Activated T-cell treated with anti-CD3 and anti-CD28 coated beads, Interleukin-2, amount 50 U/mL, for 24 hours (primary cell): ENCODE measurements around the gene FIBCD1.
"Not testable (repeated sequence)": the region's sequence is repeated elsewhere in the genome, so short reads cannot be mapped to it uniquely, and the experiment has no call there.

Experiments
- DNase-seq: peaks from one replicate; pipeline ENCODE4 v3.0.0-alpha.2; 2020
- H3K27ac Mint-ChIP-seq: 2 replicates; pipeline ENCODE4 v1.8.0; 2020; ENCODE audit warnings: mild to moderate bottlenecking, mixed read lengths
- H3K27me3 Mint-ChIP-seq: 2 replicates; pipeline ENCODE4 v1.8.0; 2020; ENCODE audit warnings: mixed read lengths
- H3K36me3 Mint-ChIP-seq: 2 replicates; pipeline ENCODE4 v1.8.0; 2020; ENCODE audit warnings: low read depth, mixed read lengths
- H3K4me1 Mint-ChIP-seq: 2 replicates; pipeline ENCODE4 v1.8.0; 2020; ENCODE audit warnings: low read depth, mixed read lengths
- H3K4me3 Mint-ChIP-seq: 2 replicates; pipeline ENCODE4 v1.8.0; 2020; ENCODE audit warnings: mild to moderate bottlenecking, moderate library complexity, mixed read lengths
- H3K9me3 Mint-ChIP-seq: 2 replicates; pipeline ENCODE4 v1.8.0; 2020; ENCODE audit warnings: mixed read lengths

The FIBCD1 gene

GRCh38 chr9:130919559-130920145, 19.4 kb downstream of the FIBCD1 start:
- peaks cover 8% of the 10 kb centered on the region for H3K27me3 Mint-ChIP-seq
- H3K4me3 Mint-ChIP-seq = no peak overlapping the region
- no peak overlapping the region for H3K27ac Mint-ChIP-seq
- no peaks in the 10 kb centered on the region for H3K4me1 Mint-ChIP-seq
- H3K9me3 Mint-ChIP-seq = no peaks in the 10 kb centered on the region
- no peaks in the 10 kb centered on the region for H3K36me3 Mint-ChIP-seq
- no peak for DNase-seq

- no peaks in the 10 kb centered on the region for H3K4me1 Mint-ChIP-seq
- H3K27me3 Mint-ChIP-seq = peaks cover 8% of the 10 kb centered on the region
- H3K36me3 Mint-ChIP-seq = no peaks in the 10 kb centered on the region
- DNase-seq = no peak
- no peak overlapping the region for H3K27ac Mint-ChIP-seq
- no peak overlapping the region for H3K4me3 Mint-ChIP-seq
- no peaks in the 10 kb centered on the region for H3K9me3 Mint-ChIP-seq
Measured at GRCh38 chr9:130918826-130919558, 20.1 kb downstream of the FIBCD1 start.

DNA sequence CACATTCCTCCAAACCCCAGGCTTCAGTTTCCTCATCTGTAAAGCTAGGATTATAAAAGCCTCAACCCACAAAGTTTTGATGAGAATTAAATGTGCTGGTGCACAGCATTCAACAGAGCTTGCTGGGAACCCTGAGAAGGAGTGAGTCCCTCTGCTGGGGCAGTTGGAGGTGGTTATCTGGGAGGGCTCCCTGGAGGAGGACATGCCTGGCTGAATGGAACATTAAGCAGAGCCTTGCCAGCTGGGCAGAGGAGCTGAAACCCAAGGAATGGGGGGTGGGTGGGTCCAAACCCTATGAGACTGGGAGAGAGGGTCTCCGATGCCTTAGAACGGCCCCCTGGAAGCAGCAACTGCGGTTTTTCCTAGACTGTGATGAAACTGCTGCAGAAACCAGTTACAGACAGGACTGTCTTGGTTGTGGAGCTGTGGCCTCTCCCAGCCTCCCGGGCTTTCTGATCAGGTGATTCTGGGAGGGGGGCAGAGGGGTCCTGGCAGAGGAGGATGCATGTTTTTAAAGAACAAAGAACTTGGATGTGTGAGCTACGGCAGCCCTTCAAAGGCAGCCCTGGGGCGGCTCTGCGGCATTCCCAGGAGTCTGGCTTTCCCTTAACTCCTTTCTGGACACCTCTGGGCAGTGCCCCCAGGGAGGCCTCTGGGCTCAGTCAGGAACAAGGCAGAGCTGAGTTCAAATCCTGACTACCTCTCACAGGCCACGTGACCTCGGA, 20.8 kb downstream of the FIBCD1 start:
- Mint-ChIP-seq H3K9me3 (no peaks in the 10 kb centered on the region), H3K27me3 (peaks cover 8% of the 10 kb centered on the region), H3K27ac (no peak overlapping the region), H3K4me3 (no peak overlapping the region), H3K4me1 (no peaks in the 10 kb centered on the region), H3K36me3 (no peaks in the 10 kb centered on the region)
- no peak for DNase-seq

DNA sequence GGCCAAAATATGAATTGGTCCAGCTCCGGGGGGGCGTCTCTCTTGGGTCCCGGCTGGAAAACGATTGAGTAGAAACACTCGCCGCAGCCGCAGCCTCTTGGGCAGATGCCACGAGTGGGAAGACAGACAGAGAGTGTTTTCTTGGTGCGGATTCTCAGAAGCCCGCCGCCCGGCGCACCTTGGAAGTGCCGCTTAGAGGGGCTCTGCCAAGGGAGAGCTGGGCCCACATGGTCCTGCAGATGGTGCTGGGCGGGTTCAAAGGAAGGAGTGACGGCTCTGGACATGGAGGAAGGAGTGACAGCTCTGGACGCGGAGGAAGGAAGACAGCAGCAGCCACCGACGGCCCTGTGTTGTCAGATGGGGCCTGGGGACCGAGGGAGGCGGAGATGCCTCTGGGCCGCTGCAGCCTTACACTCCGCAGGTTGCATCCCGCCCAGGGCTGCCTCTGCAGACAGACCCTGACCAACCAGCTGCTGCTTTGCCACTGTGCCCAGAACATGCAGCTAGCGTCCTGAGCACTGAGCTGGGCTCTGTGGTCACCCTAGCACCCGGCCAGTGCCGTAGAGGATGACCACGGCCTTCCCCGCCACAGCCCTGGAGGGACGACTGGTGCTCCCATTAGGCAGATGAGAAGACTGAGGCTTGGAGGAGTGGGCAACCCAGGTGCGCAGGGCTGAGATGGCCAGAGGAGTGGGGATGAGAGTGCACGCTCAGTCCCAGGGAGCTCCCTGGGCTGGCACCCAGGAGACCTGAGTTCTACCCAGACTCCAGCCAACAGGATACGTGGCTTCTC, 21.7 kb downstream of the FIBCD1 start:
- no peaks in the 10 kb centered on the region for H3K27me3 Mint-ChIP-seq
- H3K4me1 Mint-ChIP-seq = no peaks in the 10 kb centered on the region
- no peaks in the 10 kb centered on the region for H3K9me3 Mint-ChIP-seq
- H3K4me3 Mint-ChIP-seq = no peak overlapping the region
- no peaks in the 10 kb centered on the region for H3K36me3 Mint-ChIP-seq
- no peak for DNase-seq
- no peak overlapping the region for H3K27ac Mint-ChIP-seq

DNA sequence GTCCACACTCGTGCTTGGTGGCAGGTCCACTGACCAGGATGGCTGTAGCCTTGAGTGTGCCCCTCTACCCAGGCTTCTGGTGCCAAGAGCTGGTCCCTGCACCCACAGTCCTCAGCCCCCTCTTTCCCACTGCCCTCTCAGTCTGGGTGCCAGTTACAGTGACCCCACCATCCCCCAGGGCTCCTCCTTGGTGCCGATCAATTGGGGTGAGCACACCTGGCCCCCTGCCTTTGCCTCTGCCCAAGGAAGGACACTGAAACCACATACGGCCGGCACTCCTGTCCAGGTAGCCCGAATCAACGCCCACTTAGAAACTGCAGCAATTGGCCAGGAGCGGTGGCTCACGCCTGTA, 24.0 kb downstream of the FIBCD1 start:
- no peak overlapping the region for H3K27ac Mint-ChIP-seq
- no peaks in the 10 kb centered on the region for H3K9me3 Mint-ChIP-seq
- H3K4me1 Mint-ChIP-seq = no peaks in the 10 kb centered on the region
- no peak for DNase-seq
- no peak overlapping the region for H3K4me3 Mint-ChIP-seq
- H3K36me3 Mint-ChIP-seq = no peaks in the 10 kb centered on the region
- no peaks in the 10 kb centered on the region for H3K27me3 Mint-ChIP-seq

- Mint-ChIP-seq H3K27me3 (no peaks in the 10 kb centered on the region), H3K4me1 (no peaks in the 10 kb centered on the region), H3K4me3 (no peak overlapping the region), H3K27ac (no peak overlapping the region), H3K36me3 (no peaks in the 10 kb centered on the region), H3K9me3 (no peaks in the 10 kb centered on the region)
- DNase-seq = no peak
Measured at GRCh38 chr9:130914417-130915095, 24.5 kb downstream of the FIBCD1 start.

DNA sequence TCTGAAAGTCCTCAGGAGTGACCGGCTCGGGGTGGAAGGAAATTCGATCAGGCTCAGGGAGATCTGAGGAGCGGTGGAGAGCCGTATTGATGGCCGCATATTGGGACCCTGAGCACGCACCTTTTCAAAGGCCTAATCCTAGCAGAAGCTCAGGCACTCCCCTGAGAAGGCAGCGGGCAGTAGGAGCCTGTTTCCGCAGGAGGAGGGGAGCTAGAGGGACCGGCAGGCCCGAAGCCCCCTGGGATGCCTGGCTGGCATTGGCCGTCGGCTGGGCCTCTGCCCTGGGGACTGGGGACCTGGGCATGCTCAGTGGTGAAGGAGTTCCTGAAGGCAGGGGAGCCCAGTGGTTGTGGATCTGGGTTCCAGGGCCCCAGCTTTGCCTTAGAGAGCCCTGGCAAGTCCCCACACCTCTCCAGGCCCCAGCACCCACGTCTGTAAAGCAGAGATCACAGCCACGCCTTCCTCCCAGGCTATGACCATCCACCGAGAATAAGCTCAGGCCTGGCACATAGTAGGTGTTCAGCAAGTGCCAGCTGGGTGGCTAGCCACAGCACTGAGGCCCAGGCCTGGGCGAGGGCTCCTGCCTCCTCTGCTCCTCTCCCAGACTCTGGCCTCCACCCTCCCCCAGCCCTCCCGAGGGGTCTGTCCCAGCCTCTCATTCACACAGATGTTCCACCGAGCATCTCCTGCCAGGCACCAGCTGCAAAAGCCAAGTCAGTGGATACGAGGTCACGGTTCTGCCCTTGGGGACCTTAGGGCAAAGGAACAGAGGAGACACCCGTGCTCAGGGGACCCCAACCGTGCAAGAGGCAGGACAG, 25.2 kb downstream of the FIBCD1 start:
- no peak overlapping the region for H3K27ac Mint-ChIP-seq
- DNase-seq = no peak
- no peaks in the 10 kb centered on the region for H3K27me3 Mint-ChIP-seq
- no peaks in the 10 kb centered on the region for H3K9me3 Mint-ChIP-seq
- H3K4me3 Mint-ChIP-seq = no peak overlapping the region
- no peaks in the 10 kb centered on the region for H3K36me3 Mint-ChIP-seq
- H3K4me1 Mint-ChIP-seq = no peaks in the 10 kb centered on the region

- Mint-ChIP-seq H3K27ac (no peak overlapping the region), H3K4me1 (no peaks in the 10 kb centered on the region), H3K27me3 (no peaks in the 10 kb centered on the region), H3K36me3 (no peaks in the 10 kb centered on the region), H3K9me3 (no peaks in the 10 kb centered on the region), H3K4me3 (no peak overlapping the region)
- no peak for DNase-seq
Measured at GRCh38 chr9:130912932-130913598, 26.0 kb downstream of the FIBCD1 start.

- H3K27me3 Mint-ChIP-seq = no peaks in the 10 kb centered on the region
- H3K9me3 Mint-ChIP-seq = no peaks in the 10 kb centered on the region
- no peaks in the 10 kb centered on the region for H3K4me1 Mint-ChIP-seq
- DNase-seq = no peak
- H3K4me3 Mint-ChIP-seq = no peak overlapping the region
- no peak overlapping the region for H3K27ac Mint-ChIP-seq
- H3K36me3 Mint-ChIP-seq = no peaks in the 10 kb centered on the region
Measured at GRCh38 chr9:130911254-130912049, 27.6 kb downstream of the FIBCD1 start.

DNA sequence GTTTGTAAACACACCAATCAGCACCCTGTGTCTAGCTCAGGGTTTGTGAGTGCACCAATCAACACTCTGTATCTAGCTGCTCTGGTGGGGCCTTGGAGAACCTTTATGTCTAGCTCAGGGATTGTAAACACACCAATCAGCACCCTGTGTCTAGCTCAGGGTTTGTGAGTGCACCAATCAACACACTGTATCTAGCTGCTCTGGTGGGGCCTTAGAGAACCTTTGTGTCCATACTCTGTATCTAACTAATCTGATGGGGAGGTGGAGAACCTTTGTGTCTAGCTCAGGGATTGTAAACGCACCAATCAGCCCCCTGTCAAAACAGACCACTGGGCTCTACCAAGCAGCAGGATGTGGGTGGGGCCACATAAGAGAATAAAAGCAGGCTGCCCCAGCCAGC, 28.4 kb downstream of the FIBCD1 start:
- DNase-seq, H3K36me3 Mint-ChIP-seq, H3K27ac Mint-ChIP-seq, H3K4me3 Mint-ChIP-seq, H3K9me3 Mint-ChIP-seq, H3K27me3 Mint-ChIP-seq, H3K4me1 Mint-ChIP-seq: not testable (repeated sequence)

GRCh38 chr9:130910041-130910440, 29.0 kb downstream of the FIBCD1 start:
- not testable (repeated sequence) for H3K4me1 Mint-ChIP-seq, H3K9me3 Mint-ChIP-seq, H3K4me3 Mint-ChIP-seq, H3K36me3 Mint-ChIP-seq, DNase-seq, H3K27me3 Mint-ChIP-seq, H3K27ac Mint-ChIP-seq

- Mint-ChIP-seq H3K9me3 (no peaks in the 10 kb centered on the region), H3K4me3 (no peak overlapping the region), H3K27me3 (no peaks in the 10 kb centered on the region), H3K4me1 (no peaks in the 10 kb centered on the region), H3K36me3 (no peaks in the 10 kb centered on the region), H3K27ac (no peak overlapping the region)
- no peak for DNase-seq
Measured at GRCh38 chr9:130908878-130909355, 30.1 kb downstream of the FIBCD1 start.
